RKO (cell line): ENCODE data around the gene HECW1.

Experiments used
- DNase-seq: peaks from one replicate; pipeline ENCODE4 v3.0.0-alpha.2; 2016; ENCODE audit warnings: low spot score

HECW1 gene

DNA sequence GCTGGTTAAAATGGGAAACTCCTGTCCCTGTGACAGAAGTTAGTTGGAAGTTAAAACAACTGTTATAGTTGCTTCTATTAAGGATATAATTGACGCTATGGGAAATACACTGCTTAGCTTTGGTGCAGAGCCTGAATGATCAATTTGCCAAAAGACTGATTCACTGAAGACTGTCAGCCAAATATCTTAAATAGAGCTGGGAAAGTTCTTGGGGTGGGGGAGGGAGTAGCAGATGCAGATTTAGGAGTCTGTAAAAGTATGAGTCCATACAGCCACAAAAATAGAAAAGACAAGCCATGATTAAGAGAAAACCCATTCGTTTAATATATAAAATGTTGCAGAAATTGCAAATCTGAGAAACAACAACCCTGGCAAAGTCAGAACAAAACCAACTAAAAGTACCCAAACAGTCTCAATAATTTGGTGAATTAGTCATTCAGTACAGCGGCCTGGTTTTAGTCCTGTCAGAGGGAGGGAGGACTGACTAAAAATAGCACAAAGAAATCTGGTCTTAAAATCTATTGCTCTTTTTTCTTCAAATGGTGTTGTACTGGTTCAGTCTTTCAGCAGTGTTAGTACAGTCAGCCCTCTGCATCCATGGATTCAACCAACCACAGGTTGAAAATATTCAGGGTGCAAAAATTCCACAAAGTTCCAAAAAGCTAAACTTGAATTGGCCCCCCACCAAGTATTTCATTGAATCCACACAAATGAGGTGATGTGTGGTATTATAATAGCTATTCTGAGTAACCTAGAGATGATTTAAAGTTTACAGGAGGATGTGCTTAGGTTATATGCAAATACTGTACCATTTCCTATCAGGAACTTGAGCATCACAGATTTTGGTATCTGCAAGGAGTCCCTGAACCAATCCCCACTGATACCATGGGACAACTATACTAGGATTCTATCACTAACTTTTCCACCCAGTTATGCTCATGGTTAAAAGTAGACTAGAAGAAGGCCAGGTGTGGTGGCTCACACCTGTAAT is 500.4 kb downstream of the HECW1 start:
- DNase-seq: no peak
